HG02884 (cell line): ENCODE measurements around the gene MPEG1.
A peak's percentile ranks its signal among the peaks of the same experiment; 100 is the strongest.

Experiments
- ATAC-seq: cut with Tn5 transposase; IDR thresholded peaks from one replicate; pipeline ENCODE4 v1.9.1; 2021; ENCODE audit warnings: mild to moderate bottlenecking, moderate library complexity; ENCODE audit not compliant: unreplicated experiment

The MPEG1 gene

GRCh38 chr11:59191890-59192289, 20.8 kb downstream of the MPEG1 start:
- no peak for ATAC-seq

- no peak for ATAC-seq
These were observed 21.6 kb downstream of the MPEG1 start for GRCh38 chr11:59191095-59191494.

- no peak for ATAC-seq
These were observed 22.7 kb downstream of the MPEG1 start for GRCh38 chr11:59189986-59190385.

GRCh38 chr11:59188954-59189353, 23.8 kb downstream of the MPEG1 start:
- ATAC-seq = no peak

GRCh38 chr11:59187587-59187986, 25.1 kb downstream of the MPEG1 start:
- no peak for ATAC-seq

- ATAC-seq = no peak
These were observed 25.7 kb downstream of the MPEG1 start for GRCh38 chr11:59187035-59187434.

- peak; percentile 87 for ATAC-seq
These were observed 26.6 kb downstream of the MPEG1 start for GRCh38 chr11:59186130-59186594.

DNA sequence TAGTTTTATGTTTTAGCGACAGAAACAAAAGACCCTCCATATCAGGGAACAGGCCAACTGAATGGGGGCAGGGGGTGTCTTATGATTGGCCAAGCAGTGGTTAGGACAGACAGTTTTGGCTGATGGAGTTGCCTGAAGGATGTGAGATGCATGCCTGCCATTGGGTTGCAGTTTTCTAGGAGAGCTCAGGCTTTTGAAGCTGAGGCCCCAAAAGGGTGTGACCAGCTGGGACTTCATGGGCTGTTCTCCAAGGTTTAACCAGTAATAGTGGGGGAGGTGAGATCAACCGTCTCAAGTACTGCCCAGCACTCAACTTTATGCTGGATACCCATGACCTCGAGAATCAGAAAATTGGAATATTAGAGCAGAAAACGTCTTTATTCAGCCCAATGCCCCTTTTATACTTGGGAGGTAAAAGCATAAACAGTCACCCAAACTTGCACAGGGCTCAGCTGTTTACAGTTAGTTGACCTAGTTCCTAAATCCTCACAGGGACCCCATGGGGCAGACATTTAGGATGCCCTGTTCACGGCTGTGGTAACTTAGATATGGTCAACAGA, 27.3 kb downstream of the MPEG1 start:
- ATAC-seq = no peak

DNA sequence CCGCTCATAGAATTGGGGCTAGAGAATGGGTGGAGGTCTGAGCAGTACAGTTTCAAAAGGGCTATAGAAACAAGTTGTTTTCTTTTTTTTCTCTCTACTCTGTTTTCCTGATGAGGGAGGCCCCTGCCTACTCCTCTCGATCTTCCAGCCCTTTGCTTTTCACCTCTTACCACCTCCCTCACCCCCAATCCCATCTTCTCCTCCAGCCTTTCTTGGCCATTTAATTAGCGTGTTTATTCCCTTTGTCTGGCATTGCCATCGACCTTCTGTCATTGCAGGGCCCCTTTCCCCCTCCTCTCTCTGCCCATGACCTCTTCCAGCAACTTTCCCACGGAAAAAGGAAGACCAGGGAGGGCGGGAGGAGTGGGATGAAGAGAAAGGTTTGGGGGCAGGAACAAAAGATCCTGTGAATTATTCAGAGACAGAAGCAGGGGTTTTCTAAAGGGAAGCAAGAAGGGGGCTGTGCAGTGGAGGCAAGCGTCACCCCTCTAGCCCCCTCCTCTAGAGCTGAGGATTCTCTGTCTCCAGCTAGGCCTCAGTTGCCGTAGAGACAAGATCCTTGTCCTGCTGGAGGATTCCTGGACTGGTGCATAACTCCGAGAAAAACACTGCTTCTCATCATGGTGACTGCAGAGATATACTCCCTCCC, 27.9 kb downstream of the MPEG1 start:
- no peak for ATAC-seq

- no peak for ATAC-seq
These were observed 29.0 kb downstream of the MPEG1 start for GRCh38 chr11:59183771-59184170.

DNA sequence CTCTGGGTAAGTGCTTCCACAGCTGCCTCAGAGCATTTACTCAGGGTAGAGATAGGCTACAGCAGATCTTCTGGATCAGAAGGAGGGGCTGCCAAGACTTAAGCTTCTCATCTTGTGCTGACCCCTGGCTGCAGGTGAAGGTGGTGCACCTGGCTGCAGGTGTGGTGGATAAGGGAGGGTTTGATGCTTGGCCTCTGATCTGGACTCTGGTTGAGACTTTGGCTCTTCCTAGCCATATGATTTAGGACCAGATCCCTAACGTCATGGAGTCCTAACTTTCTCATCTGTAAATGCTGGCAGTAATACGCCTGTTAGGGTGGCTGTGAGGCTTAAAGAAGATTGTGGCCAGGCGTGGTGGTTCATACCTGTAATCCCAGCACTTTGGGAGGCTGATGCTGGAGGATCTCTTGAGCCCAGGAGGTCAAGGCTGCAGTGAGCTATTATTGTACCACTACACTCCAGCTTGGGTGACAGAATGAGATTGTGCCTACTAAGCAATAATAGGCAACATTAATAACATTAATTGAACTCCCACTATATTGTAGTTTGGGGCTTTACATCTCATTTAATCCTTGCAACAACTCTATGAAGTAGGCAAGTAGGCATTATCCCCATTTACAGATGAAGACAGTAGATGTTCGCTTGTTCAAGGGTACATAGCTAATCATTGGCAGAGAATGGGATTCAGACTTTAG, 30.1 kb downstream of the MPEG1 start:
- no peak for ATAC-seq

DNA sequence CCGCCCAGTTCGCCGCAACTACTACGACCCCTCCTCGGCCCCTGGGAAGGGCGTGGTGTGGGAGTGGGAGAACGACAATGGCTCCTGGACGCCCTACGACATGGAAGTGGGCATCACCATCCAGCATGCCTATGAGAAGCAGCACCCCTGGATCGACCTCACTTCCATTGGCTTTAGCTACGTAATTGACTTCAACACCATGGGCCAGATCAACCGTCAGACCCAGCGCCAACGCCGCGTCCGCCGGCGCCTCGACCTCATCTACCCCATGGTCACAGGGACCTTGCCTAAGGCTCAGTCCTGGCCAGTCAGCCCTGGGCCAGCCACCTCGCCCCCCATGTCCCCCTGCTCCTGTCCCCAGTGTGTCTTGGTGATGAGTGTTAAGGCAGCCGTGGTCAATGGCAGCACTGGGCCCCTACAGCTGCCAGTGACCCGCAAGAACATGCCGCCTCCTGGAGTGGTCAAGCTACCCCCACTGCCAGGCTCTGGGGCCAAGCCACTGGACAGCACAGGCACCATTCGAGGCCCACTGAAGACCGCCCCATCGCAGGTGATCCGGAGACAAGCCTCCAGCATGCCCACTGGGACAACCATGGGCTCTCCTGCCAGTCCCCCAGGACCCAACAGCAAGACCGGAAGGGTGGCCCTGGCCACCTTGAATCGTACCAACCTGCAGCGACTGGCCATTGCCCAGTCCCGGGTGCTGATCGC, 30.8 kb downstream of the MPEG1 start:
- no peak for ATAC-seq

DNA sequence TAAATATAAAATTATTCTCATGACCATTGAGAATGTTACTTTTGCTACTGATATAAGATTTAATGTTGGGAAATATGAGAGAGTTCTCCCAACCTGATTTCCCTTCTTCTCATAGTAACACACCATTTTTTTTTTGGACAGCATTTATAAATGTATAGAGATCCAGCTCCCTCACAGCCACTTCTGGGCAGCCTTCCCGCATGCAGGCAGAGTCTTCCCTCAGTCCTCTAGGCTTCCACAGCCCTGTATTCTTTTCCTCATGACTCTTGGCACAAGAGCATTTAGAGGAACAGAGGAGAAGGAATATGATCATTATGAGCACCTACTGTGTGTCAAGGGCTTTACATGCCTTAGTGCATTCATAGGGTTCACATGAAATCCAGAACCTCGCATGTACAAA, 31.8 kb downstream of the MPEG1 start:
- no peak for ATAC-seq

- ATAC-seq = no peak
These were observed 32.5 kb downstream of the MPEG1 start for GRCh38 chr11:59180168-59180776.

DNA sequence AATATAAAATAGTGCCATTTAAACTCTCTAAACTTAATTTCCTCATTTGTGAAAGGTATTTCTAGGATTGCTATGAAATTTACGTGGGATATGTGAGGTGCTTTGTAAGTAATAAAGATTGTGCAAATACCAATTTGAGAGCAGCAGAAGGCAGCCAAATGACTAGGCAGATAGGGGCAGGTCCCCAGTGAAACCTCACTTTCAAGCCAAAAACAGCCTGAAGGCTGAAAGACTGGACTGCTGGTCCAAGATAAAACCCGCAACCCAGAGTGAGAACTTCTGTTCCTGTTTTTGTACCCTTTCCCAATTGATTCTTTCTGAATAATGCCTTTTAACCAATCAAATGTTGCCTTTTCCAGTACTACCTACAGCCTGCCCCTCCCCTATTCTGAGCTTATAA, 33.6 kb downstream of the MPEG1 start:
- no peak for ATAC-seq

- ATAC-seq = no peak
These were observed 34.3 kb downstream of the MPEG1 start for GRCh38 chr11:59178402-59178801.

- ATAC-seq = no peak
These were observed 36.4 kb downstream of the MPEG1 start for GRCh38 chr11:59176330-59176729.

GRCh38 chr11:59175091-59175501, 37.6 kb downstream of the MPEG1 start:
- ATAC-seq = no peak

DNA sequence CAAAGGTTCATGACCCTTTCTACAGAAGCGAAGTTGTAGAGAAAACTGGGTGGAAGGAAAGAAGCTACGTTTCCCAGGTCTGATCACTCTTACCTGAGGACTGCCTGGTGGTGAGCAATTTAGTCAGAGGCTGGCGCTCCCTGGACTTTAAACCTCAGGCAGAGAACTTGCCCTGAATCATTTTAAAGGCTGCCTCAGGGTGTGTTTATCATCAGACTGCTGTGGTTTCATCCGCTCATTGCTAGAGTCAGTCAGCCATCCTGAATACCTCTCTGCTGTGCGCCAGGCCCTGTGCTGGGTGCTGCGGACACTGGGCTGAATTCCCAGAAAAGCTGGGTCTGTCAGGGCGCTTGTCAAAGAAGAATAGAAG, 38.1 kb downstream of the MPEG1 start:
- no peak for ATAC-seq

GRCh38 chr11:59173964-59174663, 38.6 kb downstream of the MPEG1 start:
- ATAC-seq = no peak
